Stomach (tissue), 9 donors: ENCODE data around the gene ANAPC10. TPM values are rescaled to one million over a fixed set of nuclear protein-coding genes. Genes with fewer than 3 reads are reported as not detected.

Experiments used
- DNase-seq, 2 donors: peaks; one replicate each; pipeline versions ENCODE4 v3.0.0 to v3.0.0-alpha.2; 2013 to 2019
- H3K27ac ChIP-seq, 5 donors: fragments of 200-600 bp in 4 of 5; sonication (generic) in 4 of 5; one replicate each; pipeline ENCODE4 v1.5.1; 2013 to 2019; ENCODE audit warnings: mild to moderate bottlenecking in 1 of 5, moderate library complexity in 1 of 5
- H3K27me3 ChIP-seq, 3 donors: fragments of 200-600 bp; sonication (generic); one replicate each; pipeline ENCODE4 v1.5.1; 2017 to 2019; ENCODE audit warnings: mixed run types in 1 of 3
- H3K36me3 ChIP-seq, 4 donors: fragments of 200-600 bp; sonication (generic); 1 replicate in 3 of 4; 2 replicates in 1 of 4; pipeline ENCODE4 v1.5.1; 2016 to 2019
- H3K4me1 ChIP-seq, 4 donors: fragments of 200-600 bp; sonication (generic); one replicate each; pipeline ENCODE4 v1.5.1; 2016 to 2019
- H3K4me3 ChIP-seq, 4 donors: fragments of 200-600 bp; sonication (generic) in 3 of 4; one replicate each; pipeline ENCODE4 v1.5.1; 2016 to 2019; ENCODE audit warnings: mild to moderate bottlenecking in 1 of 4
- H3K9me3 ChIP-seq, 4 donors: fragments of 200-600 bp; sonication (generic); one replicate each; pipeline ENCODE4 v1.5.1; 2016 to 2019
- CTCF ChIP-seq, 7 experiments: fragments of 450-650 bp in 4 of 7; fragments of 200-600 bp in 3 of 7; sonication (generic) in 3 of 7; IDR thresholded peaks; one replicate each; pipeline ENCODE4 v1.5.1; 2016 to 2019; ENCODE audit warnings: antibody characterized with exemption in 7 of 7, control low read depth in 2 of 7, mild to moderate bottlenecking in 1 of 7
- EP300 ChIP-seq: sonication (generic); formaldehyde crosslinking; IDR thresholded peaks from one replicate; pipeline ENCODE4 v1.6.1; 2017; ENCODE audit warnings: antibody characterized with exemption
- POLR2A ChIP-seq, 4 donors: fragments of 450-650 bp; IDR thresholded peaks; one replicate each; pipeline ENCODE4 v1.6.1; 2016; ENCODE audit warnings: antibody characterized with exemption in 4 of 4, control low read depth in 2 of 4, mild to moderate bottlenecking in 1 of 4, moderate library complexity in 1 of 4
- POLR2AphosphoS5 ChIP-seq, 3 donors: sonication (generic); formaldehyde crosslinking; IDR thresholded peaks; one replicate each; pipeline ENCODE4 v1.6.1; 2016; ENCODE audit warnings: antibody characterized with exemption in 3 of 3
- WGBS, 5 donors: extraction: QIAGEN DNeasy Blood & Tissue Kit in 3 of 5; methylation state at CpG; one replicate each; pipeline versions ENCODE4 v1.1.5 to v1.1.7; 2013 to 2018; 5-methylcytosine and 5-hydroxymethylcytosine counted together
- intact Hi-C: fragments of 100-400 bp; cut with DNase I; formaldehyde crosslinking; loops from one replicate; pipeline ENCODE4 v1.15.1; 2023; ENCODE audit warnings: low total_unique reads
- polyA plus RNA-seq, 3 donors: library from polyadenylated mRNA; stranded (reverse); fragments of 200-250 nt; gene quantifications; one replicate each; pipeline ENCODE4 v1.2.3, GENCODE V29; 2013
- total RNA-seq, 5 donors: library from RNA; depleted of rRNA; stranded (reverse); fragments of >200 nt; gene quantifications; one replicate each; pipeline versions ENCODE4 v1.1.0 to v1.2.3, GENCODE V29; 2014 to 2016
- donor health status: healthy with polysubstance abuse.
- donor health status: Bipolar disorder and iron deficiency.
- donor health status: healthy.

ANAPC10 gene
- total and polyA plus RNA-seq, 8 donors = 2.6 to 42.0 (median 14.0) TPM

GRCh38 chr4:145061318-145061920 lies 36.6 kb downstream of the ANAPC10 start:
- H3K4me1 ChIP-seq = peaks cover 0 to 33% (median 11%) of the 10 kb centered on the region in 4 donors
- DNase-seq = peak in 1 of 2 donors; percentile 75
- H3K9me3 ChIP-seq = no peaks in the 10 kb centered on the region
- TF ChIP-seq CTCF (IDR thresholded peaks at IDR 0.05) = peak in 3 of 7 experiments; percentile 29 to 41 (median 37)
- TF ChIP-seq POLR2AphosphoS5 (IDR thresholded peaks at IDR 0.05) = no peak
- no peak for TF ChIP-seq POLR2A (IDR thresholded peaks at IDR 0.05)
- H3K27ac ChIP-seq = no peak overlapping the region
- no peaks in the 10 kb centered on the region for H3K27me3 ChIP-seq
- intact Hi-C loops = no loop called here
- WGBS, 5 donors = 55 to 59% (median 57%) methylated on average over 6 of the region's 6 CpGs
- peaks cover 0 to 10% (median 2%) of the 10 kb centered on the region in 4 donors for H3K36me3 ChIP-seq
- no peak overlapping the region for H3K4me3 ChIP-seq

- intact Hi-C loops = no loop called here
- Histone ChIP-seq H3K9me3 (no peaks in the 10 kb centered on the region), H3K27ac (no peak overlapping the region), H3K36me3 (peaks cover 0 to 5% (median 0%) of the 10 kb centered on the region in 4 donors), H3K27me3 (no peaks in the 10 kb centered on the region), H3K4me3 (no peak overlapping the region), H3K4me1 (peaks cover 0 to 17% (median 3%) of the 10 kb centered on the region in 4 donors)
- no peak for DNase-seq
- TF ChIP-seq POLR2AphosphoS5 (IDR thresholded peaks at IDR 0.05) (no peak), POLR2A (IDR thresholded peaks at IDR 0.05) (no peak), EP300 (no peak), CTCF (IDR thresholded peaks at IDR 0.05) (no peak)
Measured at GRCh38 chr4:145058256-145058655, 39.7 kb downstream of the ANAPC10 start.

- no peak for DNase-seq
- peaks cover 0 to 17% (median 3%) of the 10 kb centered on the region in 4 donors for H3K4me1 ChIP-seq
- WGBS, 5 donors = 92 to 97% (median 96%) methylated on average over 6 of the region's 6 CpGs
- no peaks in the 10 kb centered on the region for H3K27me3 ChIP-seq
- no peak overlapping the region for H3K27ac ChIP-seq
- no peak for TF ChIP-seq POLR2A (IDR thresholded peaks at IDR 0.05)
- TF ChIP-seq CTCF (IDR thresholded peaks at IDR 0.05) = no peak
- TF ChIP-seq POLR2AphosphoS5 (IDR thresholded peaks at IDR 0.05) = no peak
- no peak for TF ChIP-seq EP300
- no peaks in the 10 kb centered on the region for H3K9me3 ChIP-seq
- no peaks in the 10 kb centered on the region for H3K36me3 ChIP-seq
- H3K4me3 ChIP-seq = no peak overlapping the region
- intact Hi-C loops = no loop called here
Measured at GRCh38 chr4:145056325-145057130, 41.5 kb downstream of the ANAPC10 start.

- WGBS, 5 donors = 92 to 97% (median 94%) methylated on average over 5 of the region's 5 CpGs
Measured at GRCh38 chr4:145055533-145056257, 42.3 kb downstream of the ANAPC10 start.

More at GRCh38 chr4:145055533-145056257, 42.3 kb downstream of the ANAPC10 start:
- TF ChIP-seq POLR2A (IDR thresholded peaks at IDR 0.05) = no peak
- no peak for TF ChIP-seq CTCF (IDR thresholded peaks at IDR 0.05)
- TF ChIP-seq EP300 = no peak
- TF ChIP-seq POLR2AphosphoS5 (IDR thresholded peaks at IDR 0.05) = no peak
- Histone ChIP-seq H3K27ac (no peak overlapping the region), H3K4me1 (peaks cover 0 to 9% (median 0%) of the 10 kb centered on the region in 4 donors), H3K36me3 (peaks cover 0 to 1% (median under 1%) of the 10 kb centered on the region in 4 donors), H3K4me3 (no peak overlapping the region), H3K9me3 (no peaks in the 10 kb centered on the region), H3K27me3 (no peaks in the 10 kb centered on the region)
- no peak for DNase-seq
- intact Hi-C loops = no loop called here
